Prostate gland (tissue), 2 donors: ENCODE results near the gene ACER2. TPM values are rescaled to one million over a fixed set of nuclear protein-coding genes. Genes with fewer than 3 reads are reported as not detected.

Experiments
- DNase-seq: peaks from one replicate; pipeline ENCODE4 v3.0.0-alpha.2; 2019; ENCODE audit warnings: low spot score
- H3K27ac ChIP-seq, 2 donors: fragments of 200-600 bp; sonication (generic); 2 replicates each; pipeline ENCODE4 v1.5.1; 2017 to 2019
- H3K27me3 ChIP-seq: fragments of 200-600 bp; sonication (generic); replicated peaks from 2 replicates; pipeline ENCODE4 v1.5.1; 2019; ENCODE audit not compliant: insufficient read depth
- H3K36me3 ChIP-seq, 2 donors: fragments of 200-600 bp; sonication (generic); 1 replicate in 1 of 2; 2 replicates in 1 of 2; pipeline versions ENCODE4 v1.5.1 to v1.8.1; 2017 to 2019
- H3K4me1 ChIP-seq: fragments of 200-600 bp; sonication (generic); replicated peaks from 2 replicates; pipeline ENCODE4 v1.5.1; 2019
- H3K4me3 ChIP-seq, 2 donors: fragments of 200-600 bp; sonication (generic); 2 replicates each; pipeline ENCODE4 v1.5.1; 2017 to 2019
- H3K9me3 ChIP-seq: fragments of 200-600 bp; sonication (generic); 2 replicates; pipeline ENCODE4 v1.5.1; 2017
- CTCF ChIP-seq, 4 experiments: fragments of 200-600 bp in 2 of 4; fragments of 450-650 bp in 2 of 4; sonication (generic) in 2 of 4; IDR thresholded peaks; 1 replicate in 3 of 4; 2 replicates in 1 of 4; pipeline ENCODE4 v1.5.1; 2016 to 2019; ENCODE audit warnings: antibody characterized with exemption in 4 of 4, mild to moderate bottlenecking in 2 of 4, moderate library complexity in 2 of 4
- POLR2A ChIP-seq: fragments of 450-650 bp; IDR thresholded peaks from one replicate; pipeline ENCODE4 v1.6.1; 2016; ENCODE audit warnings: antibody characterized with exemption, mild to moderate bottlenecking
- POLR2AphosphoS5 ChIP-seq: sonication (generic); formaldehyde crosslinking; IDR thresholded peaks from one replicate; pipeline ENCODE4 v1.6.1; 2017; ENCODE audit warnings: antibody characterized with exemption
- WGBS: methylation state at CpG from one replicate; pipeline ENCODE4 v1.1.5; 2018; 5-methylcytosine and 5-hydroxymethylcytosine counted together
- intact Hi-C: fragments of 100-400 bp; cut with DNase I; formaldehyde crosslinking; loops from one replicate; pipeline ENCODE4 v1.14.2; 2022
- total RNA-seq, 2 donors: library from RNA; depleted of rRNA; stranded (reverse); fragments of >200 nt; gene quantifications; one replicate each; pipeline ENCODE4 v1.1.0, GENCODE V29; 2016

The ACER2 gene
- total RNA-seq, 2 donors from 2014 or later, result 11.1 to 14.0 TPM

GRCh38 chr9:19464764-19465585 lies 56.2 kb downstream of the ACER2 start:
- 15% methylated on average over 48 of the region's 49 CpGs for WGBS
- peak; percentile 49 for DNase-seq
- intact Hi-C loops, result no loop called here
- peak overlapping the region; percentile 48 to 50 for H3K4me3 ChIP-seq
- TF ChIP-seq CTCF (IDR thresholded peaks at IDR 0.05), result peak; percentile 59 to 76 (median 68)
- TF ChIP-seq POLR2A, result no peak
- no peak for TF ChIP-seq POLR2AphosphoS5
- H3K27me3 ChIP-seq, result no peaks in the 10 kb centered on the region
- H3K9me3 ChIP-seq, result no peaks in the 10 kb centered on the region
- H3K4me1 ChIP-seq, result no peaks in the 10 kb centered on the region
- H3K36me3 ChIP-seq, result no peaks in the 10 kb centered on the region
- H3K27ac ChIP-seq, result no peak overlapping the region

DNA sequence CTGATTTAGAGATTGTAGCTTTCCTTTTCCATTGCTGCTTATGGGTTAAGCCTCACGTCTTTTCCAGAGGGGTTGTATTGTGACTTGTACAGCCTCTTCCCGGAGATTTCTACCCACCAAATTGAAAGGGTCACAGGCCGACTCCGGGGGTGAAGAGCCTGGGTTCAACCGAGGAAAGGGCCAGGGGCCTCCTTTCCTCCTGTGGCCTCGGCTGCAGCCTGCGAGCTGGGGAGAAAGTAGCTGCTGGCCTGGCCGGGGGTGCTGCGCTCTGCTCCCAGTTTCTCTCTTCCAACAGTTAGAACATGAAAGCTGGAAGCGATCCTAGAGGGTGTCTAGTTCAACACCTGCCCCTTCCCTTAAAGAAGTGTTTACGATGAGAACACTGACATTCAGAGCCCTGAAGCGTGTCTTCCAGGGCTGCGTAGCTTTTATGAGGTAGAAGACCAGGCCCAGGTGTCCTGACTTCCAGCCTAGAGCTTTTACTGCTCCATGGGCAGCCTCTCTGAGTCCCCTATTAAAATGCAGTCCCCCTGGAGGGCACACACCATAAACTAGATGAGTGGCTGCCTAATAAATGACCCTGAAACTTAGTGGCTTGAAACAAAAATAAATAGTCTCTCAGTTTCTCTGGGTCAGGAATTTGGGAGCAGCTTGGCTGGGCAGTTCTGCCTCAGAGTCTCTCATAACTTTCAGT lies 56.9 kb downstream of the ACER2 start:
- Histone ChIP-seq H3K36me3 (no peaks in the 10 kb centered on the region), H3K4me1 (no peaks in the 10 kb centered on the region), H3K9me3 (no peaks in the 10 kb centered on the region), H3K4me3 (no peak overlapping the region), H3K27ac (no peak overlapping the region), H3K27me3 (no peaks in the 10 kb centered on the region)
- intact Hi-C loops, result no loop called here
- WGBS, result 43% methylated on average over 13 of the region's 13 CpGs
- TF ChIP-seq POLR2AphosphoS5, result peak; percentile 14
- no peak for TF ChIP-seq CTCF (IDR thresholded peaks at IDR 0.05)
- DNase-seq, result no peak

- no peak for DNase-seq
- intact Hi-C loops, result no loop called here
- Histone ChIP-seq H3K36me3 (no peaks in the 10 kb centered on the region), H3K9me3 (no peaks in the 10 kb centered on the region), H3K27ac (no peak overlapping the region), H3K4me1 (no peaks in the 10 kb centered on the region), H3K4me3 (no peak overlapping the region), H3K27me3 (no peaks in the 10 kb centered on the region)
- WGBS, result 86% methylated on average over 2 of the region's 2 CpGs
- TF ChIP-seq CTCF (IDR thresholded peaks at IDR 0.05) (no peak), POLR2A (no peak), POLR2AphosphoS5 (no peak)
Observed at GRCh38 chr9:19466280-19466639, 57.5 kb downstream of the ACER2 start.

GRCh38 chr9:19469271-19469670 lies 60.5 kb downstream of the ACER2 start:
- no peaks in the 10 kb centered on the region for H3K27me3 ChIP-seq
- H3K27ac ChIP-seq, result no peak overlapping the region
- intact Hi-C loops, result no loop called here
- no peaks in the 10 kb centered on the region for H3K4me1 ChIP-seq
- WGBS, result 93% methylated on average over 3 of the region's 3 CpGs
- no peaks in the 10 kb centered on the region for H3K9me3 ChIP-seq
- no peaks in the 10 kb centered on the region for H3K36me3 ChIP-seq
- no peak for DNase-seq
- no peak overlapping the region for H3K4me3 ChIP-seq
- no peak for TF ChIP-seq CTCF (IDR thresholded peaks at IDR 0.05)
- TF ChIP-seq POLR2AphosphoS5, result no peak
- TF ChIP-seq POLR2A, result no peak

DNA sequence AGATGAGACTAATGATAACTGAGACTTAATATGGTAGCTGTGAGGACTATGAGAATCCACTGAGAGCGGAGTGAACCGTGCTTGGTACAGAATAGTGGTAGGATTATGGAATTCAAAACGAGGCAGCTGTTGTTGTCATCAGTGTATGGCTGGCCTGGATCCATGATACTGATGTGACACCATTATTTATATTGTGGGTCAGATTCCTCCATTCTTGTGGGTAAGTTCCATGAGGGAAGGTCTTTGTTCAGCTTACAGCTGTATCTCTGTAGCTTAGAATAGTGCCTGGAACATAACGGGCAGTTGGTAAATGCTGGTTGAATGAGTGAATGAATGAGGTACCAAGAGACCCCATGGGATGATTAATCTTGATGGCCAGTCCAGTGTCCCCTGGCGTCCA lies 61.8 kb downstream of the ACER2 start:
- H3K4me1 ChIP-seq, result no peaks in the 10 kb centered on the region
- WGBS, result 85% methylated on average over 5 of the region's 5 CpGs
- H3K36me3 ChIP-seq, result no peaks in the 10 kb centered on the region
- H3K27me3 ChIP-seq, result no peaks in the 10 kb centered on the region
- no peak overlapping the region for H3K4me3 ChIP-seq
- no peak for TF ChIP-seq POLR2AphosphoS5
- no peak overlapping the region for H3K27ac ChIP-seq
- H3K9me3 ChIP-seq, result no peaks in the 10 kb centered on the region
- no peak for DNase-seq
- intact Hi-C loops, result no loop called here
